ENCODE measurements around the gene PPP1R1B. TPM values are rescaled to one million over a fixed set of nuclear protein-coding genes. Genes with fewer than 3 reads are reported as not detected.

The PPP1R1B gene
- polyA plus RNA-seq, 4 donors: 37.5 to 266 (median 45.8) TPM

DNA sequence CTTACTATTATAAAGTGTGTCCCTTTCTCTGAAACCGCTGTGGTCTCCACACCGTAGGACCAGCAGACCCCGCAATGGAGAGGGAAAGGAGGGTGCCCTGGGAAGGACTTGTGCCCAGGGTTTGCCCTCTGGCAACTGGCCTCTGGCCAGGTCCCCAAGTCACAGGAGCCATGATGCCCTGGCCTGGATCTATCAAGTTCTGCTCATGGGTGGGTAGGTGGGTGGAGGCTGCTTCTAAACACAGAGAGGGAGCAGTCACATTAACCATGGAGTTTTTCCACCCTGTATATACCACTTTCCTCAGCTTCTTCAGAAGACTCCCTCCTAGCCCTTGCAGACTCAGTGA, 9.7 kb upstream of the PPP1R1B start:
- FAIRE-seq (no peak), DNase-seq (no peak)
- Histone ChIP-seq H3K27ac (ENCODE audit: low read depth in 1 of 3, low read length in 2 of 3) (no peak overlapping the region), H3K9me3 (ENCODE audit: control insufficient read depth in 2 of 2, insufficient read depth in 1 of 2, low read depth in 1 of 2, low read length in 1 of 2) (no peaks in the 10 kb centered on the region), H3K36me3 (ENCODE audit: control insufficient read depth in 3 of 3, insufficient read depth in 2 of 3, low read depth in 1 of 3, low read length in 3 of 3) (no peaks in the 10 kb centered on the region), H3K27me3 (ENCODE audit: control insufficient read depth in 3 of 3, insufficient read depth in 3 of 3, low read length in 3 of 3) (peaks cover 0 to 47% (median 3%) of the 10 kb centered on the region in 3 donors), H3K4me1 (ENCODE audit: control insufficient read depth in 3 of 3, insufficient read depth in 2 of 3, low read depth in 1 of 3, low read length in 2 of 3) (peaks cover 0 to 18% (median 3%) of the 10 kb centered on the region in 3 donors), H3K4me3 (ENCODE audit: low read depth in 1 of 3, low read length in 3 of 3) (no peak overlapping the region)
- WGBS, 3 donors: 71 to 89% (median 82%) methylated on average over 3 of the region's 3 CpGs

DNA sequence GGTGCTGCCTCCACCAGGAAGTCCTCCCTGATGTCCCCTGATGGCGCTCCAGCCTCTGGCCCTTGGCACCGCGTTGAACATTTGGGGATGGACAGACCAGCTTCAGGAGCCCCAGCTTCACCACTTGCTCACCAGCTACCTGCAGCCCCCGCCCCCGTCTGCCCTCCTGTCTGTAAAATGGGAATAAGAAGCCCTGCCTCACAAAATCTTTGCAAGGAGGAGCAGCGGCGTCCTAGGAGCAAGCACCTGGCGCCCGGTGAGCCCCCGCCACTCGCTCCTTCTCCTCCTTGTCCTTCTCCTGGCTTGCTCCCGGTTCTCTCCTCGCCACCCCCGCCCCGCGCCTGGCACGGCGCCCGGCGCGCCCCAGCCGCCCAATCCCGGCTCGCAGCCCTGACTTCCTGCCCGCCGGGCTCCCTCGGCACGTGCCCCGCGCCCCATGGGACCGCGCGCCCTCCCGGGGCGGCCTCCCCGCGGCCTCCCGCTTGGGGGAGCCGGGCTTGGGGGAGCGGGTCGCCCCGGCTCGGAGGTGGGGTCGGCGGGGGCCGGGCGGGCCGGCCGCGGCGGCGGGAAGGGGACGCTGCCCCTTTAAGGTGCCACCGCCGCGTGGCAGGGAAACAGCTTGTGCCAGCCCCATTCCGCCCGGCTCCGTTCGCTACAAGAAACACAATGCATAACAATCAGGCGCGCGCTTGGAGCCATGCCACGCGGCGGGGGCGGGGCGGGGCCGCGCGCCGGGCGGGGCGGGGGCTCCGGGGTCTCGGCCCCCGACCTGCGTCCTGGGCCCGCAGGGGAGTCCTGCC, 9.1 kb upstream of the PPP1R1B start:
- Histone ChIP-seq H3K4me1 (ENCODE audit: control insufficient read depth in 3 of 3, insufficient read depth in 2 of 3, low read depth in 1 of 3, low read length in 2 of 3) (peaks cover 0 to 21% (median 3%) of the 10 kb centered on the region in 3 donors), H3K9me3 (ENCODE audit: control insufficient read depth in 2 of 2, insufficient read depth in 1 of 2, low read depth in 1 of 2, low read length in 1 of 2) (no peaks in the 10 kb centered on the region), H3K27me3 (ENCODE audit: control insufficient read depth in 3 of 3, insufficient read depth in 3 of 3, low read length in 3 of 3) (peaks cover 0 to 41% (median 3%) of the 10 kb centered on the region in 3 donors), H3K36me3 (ENCODE audit: control insufficient read depth in 3 of 3, insufficient read depth in 2 of 3, low read depth in 1 of 3, low read length in 3 of 3) (no peaks in the 10 kb centered on the region), H3K4me3 (ENCODE audit: low read depth in 1 of 3, low read length in 3 of 3) (peak overlapping the region; percentile 24 to 60 (median 38)), H3K27ac (ENCODE audit: low read depth in 1 of 3, low read length in 2 of 3) (no peak overlapping the region)
- FAIRE-seq (no peak), DNase-seq (peak; percentile 74 to 80)
- WGBS, 3 donors: 1% methylated on average over 38 to 79 of the region's 79 CpGs

DNA sequence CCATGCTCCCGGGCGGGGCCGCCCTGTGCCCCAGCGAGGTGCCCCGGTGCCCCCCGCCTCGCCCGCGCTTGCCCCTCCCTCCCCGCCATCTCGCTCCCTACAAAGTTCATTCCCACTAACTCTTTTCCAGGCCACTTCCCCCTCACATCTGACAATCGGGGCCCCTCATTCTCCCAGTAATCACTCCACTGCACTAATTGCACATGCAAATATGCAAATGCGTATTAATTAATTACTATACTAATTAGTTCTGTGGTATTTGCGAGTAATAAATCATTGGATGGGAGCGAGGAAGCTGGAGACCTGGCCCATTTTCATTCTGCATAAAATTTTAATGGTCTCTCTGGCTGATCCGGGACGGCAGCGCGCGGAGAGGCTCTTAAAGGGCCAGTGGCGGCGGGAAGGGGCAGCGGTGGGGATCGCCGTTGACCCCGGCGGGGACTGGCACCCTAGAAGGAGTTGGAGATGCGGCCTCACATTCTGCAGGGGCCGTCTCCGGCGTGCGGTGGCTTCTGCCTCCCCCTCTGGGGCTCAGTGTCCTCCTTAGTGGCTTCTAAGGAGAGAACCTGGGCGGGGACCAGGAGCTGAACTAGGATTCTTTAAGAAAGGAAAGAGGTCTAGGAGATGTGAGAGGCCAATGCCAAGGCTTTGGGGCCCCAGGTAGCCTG, 8.4 kb upstream of the PPP1R1B start:
- DNase-seq: peak; percentile 36 to 58
- FAIRE-seq: no peak
- Histone ChIP-seq H3K4me3 (ENCODE audit: low read depth in 1 of 3, low read length in 3 of 3) (peak overlapping the region; percentile 36 to 60 (median 38)), H3K36me3 (ENCODE audit: control insufficient read depth in 3 of 3, insufficient read depth in 2 of 3, low read depth in 1 of 3, low read length in 3 of 3) (no peaks in the 10 kb centered on the region), H3K27ac (ENCODE audit: low read depth in 1 of 3, low read length in 2 of 3) (no peak overlapping the region), H3K27me3 (ENCODE audit: control insufficient read depth in 3 of 3, insufficient read depth in 3 of 3, low read length in 3 of 3) (peaks cover 0 to 34% (median 3%) of the 10 kb centered on the region in 3 donors), H3K4me1 (ENCODE audit: control insufficient read depth in 3 of 3, insufficient read depth in 2 of 3, low read depth in 1 of 3, low read length in 2 of 3) (peaks cover 2 to 24% (median 3%) of the 10 kb centered on the region in 3 donors), H3K9me3 (ENCODE audit: control insufficient read depth in 2 of 2, insufficient read depth in 1 of 2, low read depth in 1 of 2, low read length in 1 of 2) (no peaks in the 10 kb centered on the region)
- 2 to 7% (median 3%) methylated on average over 24 to 33 of the region's 33 CpGs for WGBS, 3 donors

DNA sequence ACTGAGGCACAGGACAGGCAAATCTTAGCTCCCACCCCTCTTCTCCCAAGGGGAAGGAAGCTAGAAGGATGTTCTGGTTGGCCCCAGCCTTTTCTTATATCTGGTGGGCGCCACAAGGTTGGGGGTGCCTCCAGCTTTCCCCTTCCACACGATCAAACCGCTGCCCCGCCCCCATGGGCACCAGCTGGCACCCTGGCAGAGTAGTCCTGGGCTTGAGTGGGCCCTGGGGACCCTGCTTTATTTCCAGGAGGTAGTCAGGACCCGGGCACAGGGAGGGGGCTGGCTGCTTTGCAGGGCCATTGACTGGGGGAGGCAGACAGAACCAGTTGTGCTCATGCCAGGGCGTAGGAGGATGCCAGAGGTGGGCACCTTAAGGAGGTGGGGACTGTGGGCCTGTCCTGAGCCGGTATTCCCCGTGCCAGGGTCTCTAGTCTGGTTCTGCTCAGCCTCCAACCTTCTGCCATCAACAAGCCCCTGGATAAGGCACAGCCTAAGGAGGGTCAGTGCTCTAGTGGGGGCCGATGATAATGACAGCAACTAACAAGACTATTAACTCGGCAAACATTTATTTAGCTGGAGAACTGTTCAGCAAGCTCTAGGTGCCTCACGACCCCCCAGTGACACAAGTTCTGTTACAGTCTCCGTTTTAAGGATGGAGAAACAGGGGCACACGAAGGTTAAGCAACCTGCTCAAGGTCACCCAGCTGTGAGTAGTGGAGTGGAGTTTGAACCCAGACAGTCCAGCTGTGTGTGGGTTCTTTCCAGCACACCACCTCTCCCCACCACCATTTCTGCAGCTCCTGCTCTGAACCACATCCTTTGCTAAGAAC, 7.6 kb upstream of the PPP1R1B start:
- H3K9me3 ChIP-seq (ENCODE audit: control insufficient read depth in 2 of 2, insufficient read depth in 1 of 2, low read depth in 1 of 2, low read length in 1 of 2): no peaks in the 10 kb centered on the region
- no peak for DNase-seq
- no peaks in the 10 kb centered on the region for H3K36me3 ChIP-seq (ENCODE audit: control insufficient read depth in 3 of 3, insufficient read depth in 2 of 3, low read depth in 1 of 3, low read length in 3 of 3)
- no peak for FAIRE-seq
- peaks cover 2 to 24% (median 3%) of the 10 kb centered on the region in 3 donors for H3K4me1 ChIP-seq (ENCODE audit: control insufficient read depth in 3 of 3, insufficient read depth in 2 of 3, low read depth in 1 of 3, low read length in 2 of 3)
- H3K4me3 ChIP-seq (ENCODE audit: low read depth in 1 of 3, low read length in 3 of 3): no peak overlapping the region
- H3K27me3 ChIP-seq (ENCODE audit: control insufficient read depth in 3 of 3, insufficient read depth in 3 of 3, low read length in 3 of 3): peaks cover 0 to 30% (median 3%) of the 10 kb centered on the region in 3 donors
- 22 to 53% (median 28%) methylated on average over 13 of the region's 13 CpGs for WGBS, 3 donors
- H3K27ac ChIP-seq (ENCODE audit: low read depth in 1 of 3, low read length in 2 of 3): no peak overlapping the region

DNA sequence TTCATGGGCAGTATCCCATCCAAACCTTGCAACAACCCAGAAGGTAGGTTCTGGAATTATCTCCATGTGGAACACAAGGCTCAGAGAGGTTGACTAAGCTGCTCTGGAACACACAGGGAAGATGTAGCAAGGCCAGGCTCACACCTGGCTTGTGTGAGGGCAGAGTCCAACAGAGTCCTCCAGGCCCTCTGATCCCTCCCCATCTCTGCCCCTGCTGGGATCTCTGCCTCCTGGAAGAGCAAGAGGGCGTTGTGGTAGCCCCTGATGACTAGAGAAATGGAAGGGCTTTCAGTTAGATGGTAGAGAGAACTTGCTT, 7.0 kb upstream of the PPP1R1B start:
- H3K27me3 ChIP-seq (ENCODE audit: control insufficient read depth in 3 of 3, insufficient read depth in 3 of 3, low read length in 3 of 3): peaks cover 0 to 25% (median 0%) of the 10 kb centered on the region in 3 donors
- no peak overlapping the region for H3K4me3 ChIP-seq (ENCODE audit: low read depth in 1 of 3, low read length in 3 of 3)
- FAIRE-seq (no peak), DNase-seq (peak in 1 of 2 donors; percentile 60)
- H3K9me3 ChIP-seq (ENCODE audit: control insufficient read depth in 2 of 2, insufficient read depth in 1 of 2, low read depth in 1 of 2, low read length in 1 of 2): no peaks in the 10 kb centered on the region
- 0 to 64% (median 40%) methylated on average over 1 of the region's 1 CpG for WGBS, 3 donors
- H3K4me1 ChIP-seq (ENCODE audit: control insufficient read depth in 3 of 3, insufficient read depth in 2 of 3, low read depth in 1 of 3, low read length in 2 of 3): peaks cover 2 to 24% (median 3%) of the 10 kb centered on the region in 3 donors
- no peaks in the 10 kb centered on the region for H3K36me3 ChIP-seq (ENCODE audit: control insufficient read depth in 3 of 3, insufficient read depth in 2 of 3, low read depth in 1 of 3, low read length in 3 of 3)
- no peak overlapping the region for H3K27ac ChIP-seq (ENCODE audit: low read depth in 1 of 3, low read length in 2 of 3)

DNA sequence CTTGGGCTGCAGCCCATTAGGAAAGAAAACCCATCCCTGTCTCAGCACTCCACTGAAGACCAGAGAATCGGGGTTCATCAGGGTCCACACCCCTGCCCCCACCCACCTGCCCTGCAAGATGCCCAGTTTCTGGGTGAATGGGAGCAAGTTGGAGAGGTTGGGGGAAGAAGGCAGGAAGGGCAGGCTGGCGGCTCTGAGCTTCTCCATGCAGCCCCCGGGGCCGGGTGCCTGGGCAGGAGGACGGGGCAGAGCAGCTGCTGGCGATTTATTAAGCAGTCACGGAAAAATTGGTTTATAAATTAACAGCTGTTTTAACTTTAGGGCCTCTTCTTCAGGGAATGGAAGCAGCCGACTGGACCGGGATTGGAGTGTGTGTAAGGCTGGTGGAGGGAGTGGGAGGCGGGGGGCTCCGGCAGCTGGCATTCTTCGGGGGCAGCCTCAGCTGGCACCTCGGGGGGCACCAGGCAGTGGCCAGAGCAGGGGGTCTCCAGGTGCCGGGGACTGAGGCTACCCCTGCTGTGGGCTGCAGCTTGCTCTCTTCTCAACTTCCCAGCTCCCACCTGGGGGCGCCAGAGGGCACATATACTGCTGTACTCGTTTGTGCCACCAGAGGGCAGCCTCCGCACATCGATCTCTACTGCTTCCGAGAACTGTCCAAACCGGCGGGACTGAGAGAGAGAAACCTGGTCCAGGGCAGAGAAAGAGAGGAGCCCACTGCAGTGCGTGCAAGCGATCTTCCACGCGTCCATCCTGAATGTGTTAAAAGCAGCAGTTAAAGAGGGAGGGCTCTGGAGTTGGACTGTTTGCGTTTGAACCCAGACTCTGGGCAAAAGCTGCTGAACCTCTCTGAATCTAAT, 5.0 kb upstream of the PPP1R1B start:
- peak overlapping the region in 1 of 3 donors; percentile 1 for H3K27ac ChIP-seq (ENCODE audit: low read depth in 1 of 3, low read length in 2 of 3)
- peaks cover 0 to 18% (median 8%) of the 10 kb centered on the region in 3 donors for H3K27me3 ChIP-seq (ENCODE audit: control insufficient read depth in 3 of 3, insufficient read depth in 3 of 3, low read length in 3 of 3)
- no peaks in the 10 kb centered on the region for H3K36me3 ChIP-seq (ENCODE audit: control insufficient read depth in 3 of 3, insufficient read depth in 2 of 3, low read depth in 1 of 3, low read length in 3 of 3)
- peak; percentile 85 to 89 for DNase-seq
- FAIRE-seq: no peak
- 8 to 12% (median 9%) methylated on average over 24 to 26 of the region's 26 CpGs for WGBS, 3 donors
- no peaks in the 10 kb centered on the region for H3K9me3 ChIP-seq (ENCODE audit: control insufficient read depth in 2 of 2, insufficient read depth in 1 of 2, low read depth in 1 of 2, low read length in 1 of 2)
- no peak overlapping the region for H3K4me3 ChIP-seq (ENCODE audit: low read depth in 1 of 3, low read length in 3 of 3)
- peaks cover 2 to 40% (median 5%) of the 10 kb centered on the region in 3 donors for H3K4me1 ChIP-seq (ENCODE audit: control insufficient read depth in 3 of 3, insufficient read depth in 2 of 3, low read depth in 1 of 3, low read length in 2 of 3)

DNA sequence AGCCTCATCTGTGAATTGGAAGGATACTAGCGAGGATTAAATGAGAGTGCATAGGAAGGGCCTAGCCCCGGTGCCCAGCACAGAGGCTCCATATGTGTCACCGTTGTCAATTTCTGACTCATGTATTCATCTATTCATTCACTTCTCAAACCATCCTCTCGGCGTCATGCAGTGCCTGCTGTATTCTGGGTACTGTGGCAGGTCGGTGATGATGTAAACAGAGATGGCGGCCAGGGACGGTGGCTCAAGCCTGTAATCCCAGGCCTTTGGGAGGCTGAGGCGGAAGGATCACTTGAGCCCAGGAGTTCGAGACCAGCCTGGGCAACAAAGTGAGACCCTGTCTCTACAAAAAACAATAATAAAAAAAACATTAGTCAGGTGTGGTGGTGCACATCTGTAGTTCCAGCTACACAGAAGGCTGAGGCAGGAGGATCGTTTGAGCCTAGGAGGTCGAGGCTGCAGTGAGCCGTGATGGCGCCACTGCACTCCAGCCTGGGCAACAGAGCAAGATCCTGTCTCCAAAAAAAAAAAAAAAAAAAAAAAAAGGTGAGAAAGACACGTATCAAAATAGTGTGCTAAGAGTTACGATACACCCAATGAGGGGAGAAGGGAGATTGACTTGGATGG, 4.3 kb upstream of the PPP1R1B start:
- FAIRE-seq: no peak
- H3K27me3 ChIP-seq (ENCODE audit: control insufficient read depth in 3 of 3, insufficient read depth in 3 of 3, low read length in 3 of 3): peaks cover 0 to 13% (median 8%) of the 10 kb centered on the region in 3 donors

More for the DNA sequence above, 4.3 kb upstream of the PPP1R1B start:
- Histone ChIP-seq H3K4me1 (ENCODE audit: control insufficient read depth in 3 of 3, insufficient read depth in 2 of 3, low read depth in 1 of 3, low read length in 2 of 3) (peaks cover 2 to 44% (median 5%) of the 10 kb centered on the region in 3 donors), H3K4me3 (ENCODE audit: low read depth in 1 of 3, low read length in 3 of 3) (no peak overlapping the region), H3K27ac (ENCODE audit: low read depth in 1 of 3, low read length in 2 of 3) (peak overlapping the region in 1 of 3 donors; percentile 1), H3K9me3 (ENCODE audit: control insufficient read depth in 2 of 2, insufficient read depth in 1 of 2, low read depth in 1 of 2, low read length in 1 of 2) (no peaks in the 10 kb centered on the region), H3K36me3 (ENCODE audit: control insufficient read depth in 3 of 3, insufficient read depth in 2 of 3, low read depth in 1 of 3, low read length in 3 of 3) (no peaks in the 10 kb centered on the region)
- WGBS, 3 donors: 55 to 61% (median 56%) methylated on average over 16 of the region's 16 CpGs
- DNase-seq: no peak

Data from small intestine (tissue), 7 donors.